Smooth muscle cell (in vitro differentiated cells): ENCODE measurements around the gene TRIM8. TPM values are rescaled to one million over a fixed set of nuclear protein-coding genes. Genes with fewer than 3 reads are reported as not detected.

Experiments
- DNase-seq: peaks from one replicate; lab custom pipeline; 2025; ENCODE audit not compliant: unreplicated experiment; lab: John Stamatoyannopoulos, UW
- H2AFZ ChIP-seq: fragments of 200-600 bp; sonication (generic); 2 replicates; pipeline ENCODE4 v1.6.0; 2016; ENCODE audit warnings: antibody characterized with exemption, low read depth, mild to moderate bottlenecking
- H3F3A ChIP-seq: fragments of 200-600 bp; sonication (generic); 2 replicates; pipeline ENCODE4 v1.6.0; 2017; ENCODE audit warnings: antibody characterized with exemption, low read depth
- H3K27ac ChIP-seq: fragments of 200-600 bp; sonication (generic); 2 replicates; pipeline ENCODE4 v1.5.1; 2016; ENCODE audit warnings: low read depth, mild to moderate bottlenecking
- H3K27me3 ChIP-seq: fragments of 200-600 bp; sonication (generic); 2 replicates; pipeline ENCODE4 v1.6.1; 2016; ENCODE audit warnings: low read depth, mild to moderate bottlenecking
- H3K36me3 ChIP-seq: fragments of 200-600 bp; sonication (generic); 2 replicates; pipeline ENCODE4 v1.5.1; 2016; ENCODE audit warnings: low read depth
- H3K4me1 ChIP-seq: fragments of 200-600 bp; sonication (generic); 2 replicates; pipeline ENCODE4 v1.5.1; 2016; ENCODE audit warnings: low read depth
- H3K4me2 ChIP-seq: fragments of 200-600 bp; sonication (generic); 2 replicates; pipeline ENCODE4 v1.6.0; 2016; ENCODE audit warnings: mild to moderate bottlenecking
- H3K4me3 ChIP-seq: fragments of 200-600 bp; sonication (generic); 2 replicates; pipeline ENCODE4 v1.5.1; 2016; ENCODE audit warnings: mild to moderate bottlenecking
- H3K79me2 ChIP-seq: fragments of 200-600 bp; sonication (generic); 2 replicates; pipeline ENCODE4 v1.6.0; 2016; ENCODE audit warnings: low read depth, mild to moderate bottlenecking
- H3K9ac ChIP-seq: fragments of 200-600 bp; sonication (generic); 2 replicates; pipeline ENCODE4 v1.6.0; 2016; ENCODE audit warnings: low read depth
- H3K9me3 ChIP-seq: fragments of 200-600 bp; sonication (generic); replicated peaks from 2 replicates; pipeline ENCODE4 v1.5.1; 2016; ENCODE audit warnings: low read depth
- H4K20me1 ChIP-seq: fragments of 200-600 bp; sonication (generic); 2 replicates; pipeline ENCODE4 v1.6.0; 2016; ENCODE audit warnings: low read depth
- WGBS: methylation state at CpG from one replicate; pipeline ENCODE4 v1.1.7; 2016; ENCODE audit warnings: low lambda C conversion rate; 5-methylcytosine and 5-hydroxymethylcytosine counted together
- polyA plus RNA-seq: library from polyadenylated mRNA; unstranded; fragments of >200 nt; fragmentation: Nextera tagmentation; extraction: Ambion mirVana; gene quantifications from 2 replicates; pipeline ENCODE4 v1.2.1, GENCODE V29; 2016
- total RNA-seq: library from RNA; depleted of rRNA; stranded (reverse); fragments of >200 nt; gene quantifications from 2 replicates; pipeline ENCODE4 v1.2.3, GENCODE V29; 2014
- TF ChIP-seq, protein P1 (sequence below): fragments of 200-600 bp; sonication (generic); IDR thresholded peaks from 2 replicates; pipeline ENCODE4 v1.5.1; 2017; ENCODE audit warnings: borderline replicate concordance, mild to moderate bottlenecking, antibody characterized with exemption; ENCODE audit not compliant: insufficient read depth, poor library complexity, severe bottlenecking

Gene TRIM8
- total and polyA plus RNA-seq, 2 experiments from 2014 or later: 78.0 to 78.8 TPM

DNA sequence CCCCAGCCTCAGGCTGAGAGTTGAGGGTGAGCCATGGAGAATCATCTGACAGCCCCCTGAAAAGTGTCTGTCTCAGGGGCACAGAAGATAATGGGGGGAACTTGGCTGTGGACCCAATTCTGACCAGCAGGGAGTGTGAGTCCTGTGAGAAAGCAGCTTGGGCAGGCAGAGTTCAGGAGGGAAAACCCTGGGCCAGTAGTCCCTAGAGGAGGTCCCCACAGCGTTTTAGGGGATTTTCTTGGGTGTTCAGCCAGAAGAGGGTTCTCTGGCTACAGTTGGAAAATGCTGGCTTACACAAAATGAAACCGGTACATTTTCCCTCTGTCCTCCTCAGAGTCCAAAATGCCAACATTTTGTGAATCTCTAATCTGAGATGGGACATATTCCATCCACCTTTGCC lies 35.8 kb upstream of the TRIM8 start:
- Histone ChIP-seq H3K4me2 (no peak overlapping the region), H4K20me1 (no peaks in the 10 kb centered on the region), H3F3A (peaks cover 12% of the 10 kb centered on the region), H3K27ac (no peak overlapping the region), H3K27me3 (no peaks in the 10 kb centered on the region), H3K79me2 (no peaks in the 10 kb centered on the region), H3K4me1 (no peaks in the 10 kb centered on the region), H2AFZ (no peak overlapping the region), H3K9ac (no peak overlapping the region), H3K9me3 (no peaks in the 10 kb centered on the region), H3K4me3 (no peak overlapping the region), H3K36me3 (no peaks in the 10 kb centered on the region)
- no peak for DNase-seq
- TF ChIP-seq, protein P1, sequence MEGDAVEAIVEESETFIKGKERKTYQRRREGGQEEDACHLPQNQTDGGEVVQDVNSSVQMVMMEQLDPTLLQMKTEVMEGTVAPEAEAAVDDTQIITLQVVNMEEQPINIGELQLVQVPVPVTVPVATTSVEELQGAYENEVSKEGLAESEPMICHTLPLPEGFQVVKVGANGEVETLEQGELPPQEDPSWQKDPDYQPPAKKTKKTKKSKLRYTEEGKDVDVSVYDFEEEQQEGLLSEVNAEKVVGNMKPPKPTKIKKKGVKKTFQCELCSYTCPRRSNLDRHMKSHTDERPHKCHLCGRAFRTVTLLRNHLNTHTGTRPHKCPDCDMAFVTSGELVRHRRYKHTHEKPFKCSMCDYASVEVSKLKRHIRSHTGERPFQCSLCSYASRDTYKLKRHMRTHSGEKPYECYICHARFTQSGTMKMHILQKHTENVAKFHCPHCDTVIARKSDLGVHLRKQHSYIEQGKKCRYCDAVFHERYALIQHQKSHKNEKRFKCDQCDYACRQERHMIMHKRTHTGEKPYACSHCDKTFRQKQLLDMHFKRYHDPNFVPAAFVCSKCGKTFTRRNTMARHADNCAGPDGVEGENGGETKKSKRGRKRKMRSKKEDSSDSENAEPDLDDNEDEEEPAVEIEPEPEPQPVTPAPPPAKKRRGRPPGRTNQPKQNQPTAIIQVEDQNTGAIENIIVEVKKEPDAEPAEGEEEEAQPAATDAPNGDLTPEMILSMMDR: no peak
- 83% methylated on average over 2 of the region's 2 CpGs for WGBS

DNA sequence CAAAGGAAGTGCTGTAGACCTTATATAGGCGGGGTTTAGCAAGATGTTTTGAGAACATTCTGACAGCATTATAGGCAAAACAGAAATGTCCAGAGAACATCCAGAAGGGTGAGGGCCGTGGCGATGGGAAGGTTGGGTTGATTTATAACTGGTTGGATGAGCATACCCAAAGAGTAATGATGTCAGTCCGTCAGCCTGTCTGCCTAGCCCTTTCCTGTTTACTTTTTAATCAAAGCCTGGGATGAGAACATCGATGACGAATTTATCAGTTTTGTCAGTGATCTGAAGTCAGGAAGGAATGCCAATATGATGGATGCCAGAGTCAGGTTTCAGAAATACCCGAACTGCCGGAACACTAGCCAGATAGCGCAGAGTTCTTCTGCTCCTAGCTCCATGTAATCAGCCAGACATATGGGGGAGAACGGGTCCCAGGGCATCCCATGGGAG lies 33.8 kb upstream of the TRIM8 start:
- Histone ChIP-seq H3K9ac (no peak overlapping the region), H3K9me3 (no peaks in the 10 kb centered on the region), H3K4me3 (no peak overlapping the region), H3K27me3 (no peaks in the 10 kb centered on the region), H3K4me2 (peak overlapping the region; percentile 25), H3K4me1 (no peaks in the 10 kb centered on the region), H3F3A (no peaks in the 10 kb centered on the region), H3K36me3 (no peaks in the 10 kb centered on the region), H4K20me1 (no peaks in the 10 kb centered on the region), H2AFZ (no peak overlapping the region), H3K27ac (peak overlapping the region; percentile 33), H3K79me2 (no peaks in the 10 kb centered on the region)
- DNase-seq: no peak
- TF ChIP-seq, protein P1: no peak
- WGBS: 46% methylated on average over 10 of the region's 10 CpGs

DNA sequence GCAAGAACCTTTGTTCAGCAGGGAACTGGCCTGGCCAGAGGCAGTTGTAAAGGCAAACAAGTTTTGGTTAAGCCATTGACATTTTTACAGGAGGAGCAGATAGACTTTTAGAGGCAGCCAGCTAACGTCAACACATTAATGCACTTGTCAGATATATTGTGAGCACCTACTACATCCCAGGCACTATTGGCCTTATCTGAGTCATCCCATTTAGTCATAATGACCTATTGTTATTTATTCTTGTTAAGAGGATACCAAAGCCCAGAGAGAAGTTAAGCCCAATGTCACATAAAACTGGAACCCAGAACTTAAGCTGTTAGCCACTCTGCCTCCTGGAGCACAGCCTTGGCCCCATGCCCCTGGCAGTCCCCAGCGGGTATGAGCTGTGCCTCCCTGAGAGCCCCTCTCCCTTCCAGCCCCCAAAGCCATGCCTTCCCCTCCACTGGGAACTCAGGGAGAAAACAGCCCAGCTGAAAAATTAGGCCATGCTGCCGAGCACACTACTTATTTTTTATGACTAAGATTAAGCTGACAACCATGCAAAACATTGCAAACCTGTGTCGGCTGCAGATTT lies 32.7 kb upstream of the TRIM8 start:
- Histone ChIP-seq H3K79me2 (no peaks in the 10 kb centered on the region), H3K9me3 (no peaks in the 10 kb centered on the region), H3K4me3 (no peak overlapping the region), H4K20me1 (no peaks in the 10 kb centered on the region), H3F3A (no peaks in the 10 kb centered on the region), H3K4me2 (peak overlapping the region; percentile 10), H3K36me3 (no peaks in the 10 kb centered on the region), H3K27me3 (no peaks in the 10 kb centered on the region), H3K9ac (no peak overlapping the region), H2AFZ (no peak overlapping the region), H3K27ac (peak overlapping the region; percentile 33), H3K4me1 (no peaks in the 10 kb centered on the region)
- no peak for DNase-seq
- 50% methylated on average over 4 of the region's 4 CpGs for WGBS
- TF ChIP-seq, protein P1: no peak

DNA sequence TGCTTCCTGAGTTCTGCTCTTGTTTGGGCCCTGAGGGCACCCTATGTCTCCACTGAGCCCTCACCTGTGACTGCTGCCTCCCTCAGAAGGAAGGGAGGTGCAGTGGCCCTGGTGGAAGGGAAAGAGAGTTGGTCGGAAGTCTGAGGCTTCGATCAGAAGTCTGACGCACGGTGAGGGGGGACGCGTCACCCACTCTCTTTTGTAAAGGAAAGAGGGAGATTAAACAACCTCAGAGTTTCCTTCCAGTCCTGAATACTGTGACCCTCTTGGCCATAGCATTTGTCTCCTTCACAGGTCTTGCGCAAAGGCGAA lies 31.4 kb upstream of the TRIM8 start:
- Histone ChIP-seq H3K4me3 (no peak overlapping the region), H3F3A (no peaks in the 10 kb centered on the region), H3K79me2 (no peaks in the 10 kb centered on the region), H2AFZ (no peak overlapping the region), H3K27me3 (no peaks in the 10 kb centered on the region), H3K4me2 (no peak overlapping the region), H3K4me1 (no peaks in the 10 kb centered on the region), H4K20me1 (no peaks in the 10 kb centered on the region), H3K36me3 (no peaks in the 10 kb centered on the region), H3K9me3 (no peaks in the 10 kb centered on the region), H3K27ac (no peak overlapping the region), H3K9ac (no peak overlapping the region)
- WGBS: 91% methylated on average over 8 of the region's 8 CpGs
- TF ChIP-seq, protein P1: no peak
- no peak for DNase-seq
